SK-N-SH treated with all-trans-retinoic acid at 6 μM for 48 hours (cell line): Measurements from ENCODE around the gene AKAP10.
"Not testable (repeated sequence)": the region's sequence is repeated elsewhere in the genome, so short reads cannot be mapped to it uniquely, and the experiment has no call there.

Experiments
- ATAC-seq: fragments of 200-7000 bp; cut with Tn5 transposase; 3 replicates; pipeline ENCODE4 v1.9.1; 2020; ENCODE audit warnings: mild to moderate bottlenecking, moderate library complexity
- ARNTL ChIP-seq: fragments of 450-650 bp; formaldehyde crosslinking; IDR thresholded peaks from 2 replicates; pipeline ENCODE4 v1.5.0; 2020; ENCODE audit warnings: low read depth, mild to moderate bottlenecking, moderate library complexity, borderline replicate concordance
- CREB5 ChIP-seq: fragments of 250-450 bp; sonication (Bioruptor Pico); IDR thresholded peaks from 2 replicates; pipeline ENCODE4 v1.5.1; 2020; ENCODE audit warnings: low read depth, mild to moderate bottlenecking, moderate library complexity
- CSDC2 ChIP-seq: fragments of 250-450 bp; sonication (Bioruptor Pico); IDR thresholded peaks from 2 replicates; pipeline ENCODE4 v1.5.0; 2020; ENCODE audit warnings: mild to moderate bottlenecking, moderate library complexity
- CSRNP3 ChIP-seq: fragments of 250-450 bp; sonication (Bioruptor Pico); IDR thresholded peaks from 2 replicates; pipeline ENCODE4 v1.5.1; 2021; ENCODE audit warnings: mild to moderate bottlenecking, moderate library complexity
- ESRRG ChIP-seq: fragments of 250-450 bp; sonication (Bioruptor Pico); IDR thresholded peaks from 2 replicates; pipeline ENCODE4 v1.6.1; 2021; ENCODE audit warnings: mild to moderate bottlenecking
- GLIS3 ChIP-seq: fragments of 250-450 bp; sonication (Bioruptor Pico); IDR thresholded peaks from 2 replicates; pipeline ENCODE4 v1.5.0; 2020; ENCODE audit warnings: mild to moderate bottlenecking, moderate library complexity
- ISL1 ChIP-seq: fragments of 250-450 bp; sonication (Bioruptor Pico); IDR thresholded peaks from 2 replicates; pipeline ENCODE4 v2.1.2; 2022; ENCODE audit warnings: mild to moderate bottlenecking, moderate library complexity
- OSR1 ChIP-seq: fragments of 250-450 bp; sonication (Bioruptor Pico); IDR thresholded peaks from 2 replicates; pipeline ENCODE4 v1.8.0; 2022; ENCODE audit warnings: moderate library complexity, mild to moderate bottlenecking, inconsistent platforms
- PATZ1 ChIP-seq: fragments of 250-450 bp; sonication (Bioruptor Pico); IDR thresholded peaks from 2 replicates; pipeline ENCODE4 v1.8.0; 2020; ENCODE audit warnings: mild to moderate bottlenecking, moderate library complexity, borderline replicate concordance
- POU6F1 ChIP-seq: fragments of 250-450 bp; sonication (Bioruptor Pico); IDR thresholded peaks from 2 replicates; pipeline ENCODE4 v1.8.0; 2021; ENCODE audit warnings: low read depth, mild to moderate bottlenecking, moderate library complexity, borderline replicate concordance
- PPARA ChIP-seq: fragments of 250-450 bp; sonication (Bioruptor Pico); IDR thresholded peaks from 2 replicates; pipeline ENCODE4 v1.5.0; 2020; ENCODE audit warnings: mild to moderate bottlenecking, borderline replicate concordance
- RARB ChIP-seq: fragments of 250-450 bp; sonication (Bioruptor Pico); IDR thresholded peaks from 2 replicates; pipeline ENCODE4 v1.8.0; 2021; ENCODE audit warnings: mild to moderate bottlenecking, moderate library complexity
- TCF4 ChIP-seq: fragments of 250-450 bp; sonication (Bioruptor Pico); IDR thresholded peaks from 2 replicates; pipeline ENCODE4 v1.8.0; 2021; ENCODE audit warnings: mild to moderate bottlenecking, moderate library complexity, borderline replicate concordance
- TOX ChIP-seq: fragments of 250-450 bp; sonication (Bioruptor Pico); IDR thresholded peaks from 2 replicates; pipeline ENCODE4 v1.8.0; 2021; ENCODE audit warnings: mild to moderate bottlenecking, moderate library complexity, borderline replicate concordance
- TSHZ2 ChIP-seq: fragments of 250-450 bp; sonication (Bioruptor Pico); IDR thresholded peaks from 2 replicates; pipeline ENCODE4 v1.5.0; 2020; ENCODE audit warnings: mild to moderate bottlenecking, moderate library complexity
- ZFP3 ChIP-seq: fragments of 250-450 bp; sonication (Bioruptor Pico); IDR thresholded peaks from 2 replicates; pipeline ENCODE4 v1.5.0; 2020; ENCODE audit warnings: mild to moderate bottlenecking, moderate library complexity
- ZFP30 ChIP-seq: fragments of 450-650 bp; formaldehyde crosslinking; IDR thresholded peaks from 2 replicates; pipeline ENCODE4 v1.5.0; 2022; ENCODE audit warnings: mild to moderate bottlenecking, moderate library complexity
- ZNF565 ChIP-seq: fragments of 450-650 bp; formaldehyde crosslinking; conservative IDR thresholded peaks from 2 replicates; pipeline ENCODE4 v1.5.0; 2020; ENCODE audit warnings: low read depth, mild to moderate bottlenecking, moderate library complexity
- ZNF8 ChIP-seq: fragments of 450-650 bp; formaldehyde crosslinking; IDR thresholded peaks from 2 replicates; pipeline ENCODE4 v1.5.0; 2020; ENCODE audit warnings: mild to moderate bottlenecking, moderate library complexity

The AKAP10 gene

GRCh38 chr17:19958023-19958422 is 19.6 kb downstream of the AKAP10 start:
- TF ChIP-seq ISL1 (CRISPR knock-in tag) (peak; percentile 80), OSR1 (CRISPR knock-in tag) (no peak), PPARA (no peak), RARB (CRISPR knock-in tag) (no peak), POU6F1 (no peak), TOX (no peak), GLIS3 (no peak), ZNF8 (no peak)
- peak; percentile 99 for ATAC-seq

DNA sequence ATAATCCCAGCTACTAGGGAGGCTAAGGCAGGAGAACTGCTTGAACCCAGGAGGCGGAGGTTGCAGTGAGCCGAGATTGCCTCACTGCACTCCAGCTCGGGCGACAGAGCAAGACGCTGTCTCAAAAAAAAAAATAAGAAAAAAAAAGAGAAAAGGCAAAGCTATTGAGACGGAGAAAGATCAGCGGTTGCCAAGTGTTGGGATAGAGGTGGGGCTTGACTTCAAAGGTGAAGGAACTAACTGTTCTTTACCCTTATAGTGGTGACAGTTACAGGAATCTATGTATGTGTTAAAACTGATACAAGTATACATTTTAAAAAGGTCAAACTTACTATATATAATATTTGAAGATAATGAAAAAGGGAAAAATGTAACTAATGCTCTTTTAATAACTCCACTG is 22.5 kb downstream of the AKAP10 start:
- TF ChIP-seq TCF4 (CRISPR knock-in tag) (no peak), CSDC2 (no peak), ZFP3 (CRISPR knock-in tag) (no peak), ESRRG (CRISPR knock-in tag) (no peak), ARNTL (CRISPR knock-in tag) (no peak), ZNF8 (no peak), ZNF565 (CRISPR knock-in tag) (no peak), CREB5 (CRISPR knock-in tag) (no peak), TOX (no peak), PATZ1 (CRISPR knock-in tag) (no peak), GLIS3 (no peak), PPARA (no peak), POU6F1 (no peak), RARB (CRISPR knock-in tag) (no peak), TSHZ2 (CRISPR knock-in tag) (no peak), ZFP30 (no peak), CSRNP3 (no peak)
- ATAC-seq, result no peak

DNA sequence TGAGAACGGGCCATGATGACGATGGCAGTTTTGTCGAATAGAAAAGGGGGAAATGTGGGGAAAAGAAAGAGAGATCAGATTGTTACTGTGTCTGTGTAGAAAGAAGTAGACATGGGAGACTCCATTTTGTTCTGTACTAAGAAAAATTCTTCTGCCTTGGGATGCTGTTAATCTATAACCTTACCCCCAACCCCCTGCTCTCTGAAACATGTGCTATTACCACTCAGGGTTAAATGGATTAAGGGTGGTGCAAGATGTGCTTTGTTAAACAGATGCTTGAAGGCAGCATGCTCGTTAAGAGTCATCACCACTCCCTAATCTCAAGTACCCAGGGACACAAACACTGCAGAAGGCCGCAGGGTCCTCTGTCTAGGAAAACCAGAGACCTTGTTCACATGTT is 26.2 kb downstream of the AKAP10 start:
- not testable (repeated sequence) for ATAC-seq

- not testable (repeated sequence) for ATAC-seq
Observed at GRCh38 chr17:19950624-19951195, 26.9 kb downstream of the AKAP10 start.
